Measurements from ENCODE around the gene LGALS3BP. TPM values are rescaled to one million over a fixed set of nuclear protein-coding genes. Genes with fewer than 3 reads are reported as not detected.

LGALS3BP gene
- total and polyA plus RNA-seq, 2 of the 13 experiments (the other 11 are each of a cell fraction or from before 2014, with no cell fraction given), result 137 to 332 TPM

- BruUV-seq (replicated peaks), result no TSS peak
- Histone ChIP-seq H3K4me2 (ENCODE audit: low read depth, low read length) (no peak overlapping the region), H3K4me3 (replicated peaks in 1 of 3; ENCODE audit: insufficient read depth in 1 of 3, low read depth in 2 of 3, low read length in 3 of 3) (no peak overlapping the region), H4K20me1 (ENCODE audit: insufficient read depth, low read length) (no peaks in the 10 kb centered on the region), H3K9ac (ENCODE audit: insufficient read depth, low read depth, low read length) (no peak overlapping the region), H3K79me2 (ENCODE audit: insufficient read depth, low read length) (no peaks in the 10 kb centered on the region), H3K27ac (ENCODE audit: extremely low read length, insufficient read depth, low read length) (no peak overlapping the region), H3K4me1 (ENCODE audit: insufficient read depth, low read length) (peaks cover 11% of the 10 kb centered on the region), H3K9me3 (ENCODE audit: low read length) (no peaks in the 10 kb centered on the region), H2AFZ (ENCODE audit: low read length) (no peak overlapping the region), H3K27me3 (ENCODE audit: control insufficient read depth in 1 of 2, insufficient read depth in 2 of 2, low read length in 2 of 2) (peaks cover 4 to 34% of the 10 kb centered on the region in 2 experiments), H3K36me3 (replicated peaks in 1 of 2; ENCODE audit: control insufficient read depth in 1 of 2, insufficient read depth in 2 of 2, low read length in 2 of 2) (no peaks in the 10 kb centered on the region)
- DNase-seq (ENCODE audit: low spot score) (no peak), ATAC-seq (no peak), FAIRE-seq (no peak)
- ChIA-PET CTCF (ENCODE audit: low intra/inter-chr PET ratio, low total read pairs) (no interaction called here), POLR2A (no interaction called here)
- in situ Hi-C loops (cut with HindIII; ENCODE audit: extremely low pct_ligation_motif_present, low pct_unique_long_range_greater_than_20kb), result no loop called here
- WGBS (ENCODE audit: low lambda C conversion rate), result 69% methylated on average over 6 of the region's 6 CpGs
- intact Hi-C loops (cut with micrococcal nuclease; ENCODE audit: unreplicated experiment), result loop anchor here (10.0 kb wide), 1 partner anchor 1645 kb away; no protein-coding TSS in a partner anchor
- TF ChIP-seq ZIK1 (CRISPR knock-in tag; IDR thresholded peaks at IDR 0.05; ENCODE audit: borderline replicate concordance, low read depth) (no peak), CREM (IDR thresholded peaks at IDR 0.05) (no peak), CREM (CRISPR knock-in tag; IDR thresholded peaks at IDR 0.05) (no peak), ZNF280B (CRISPR knock-in tag; IDR thresholded peaks at IDR 0.05; ENCODE audit: borderline replicate concordance) (no peak), ZNF292 (CRISPR knock-in tag; IDR thresholded peaks at IDR 0.05; ENCODE audit: borderline replicate concordance, low read depth) (no peak), ZNF33A (CRISPR knock-in tag; IDR thresholded peaks at IDR 0.05; ENCODE audit: borderline replicate concordance) (no peak), RNF219 (CRISPR knock-in tag; IDR thresholded peaks at IDR 0.05) (no peak), ZNF30 (CRISPR knock-in tag; IDR thresholded peaks at IDR 0.05) (no peak), RAD21 (CRISPR knock-in tag; IDR thresholded peaks at IDR 0.05) (no peak), ZNF138 (CRISPR knock-in tag; IDR thresholded peaks at IDR 0.05; ENCODE audit: low read depth) (no peak), ZNF567 (CRISPR knock-in tag; IDR thresholded peaks at IDR 0.05; ENCODE audit: borderline replicate concordance) (no peak), NONO (IDR thresholded peaks at IDR 0.05) (no peak), NONO (CRISPR knock-in tag; conservative IDR thresholded peaks at IDR 0.05) (no peak), ZSCAN30 (CRISPR knock-in tag; IDR thresholded peaks at IDR 0.05) (no peak), ERF (CRISPR knock-in tag; IDR thresholded peaks at IDR 0.05) (no peak), ZNF773 (CRISPR knock-in tag; IDR thresholded peaks at IDR 0.05; ENCODE audit: borderline replicate concordance) (no peak), ZNF263 (CRISPR knock-in tag; IDR thresholded peaks at IDR 0.05) (no peak), ZBTB33 (CRISPR knock-in tag; IDR thresholded peaks at IDR 0.05) (no peak), ZNF598 (CRISPR knock-in tag; IDR thresholded peaks at IDR 0.05; ENCODE audit: borderline replicate concordance) (no peak)
Measured at GRCh38 chr17:78939615-78940014, 40.1 kb downstream of the LGALS3BP start.

All from HepG2 (cell line).